A549 (cell line): ENCODE results near the gene SF3A2. TPM values are rescaled to one million over a fixed set of nuclear protein-coding genes. Genes with fewer than 3 reads are reported as not detected.

Source experiments
- ATAC-seq, 2 experiments: fragments of 200-7000 bp in 1 of 2; fragments of >200 bp in 1 of 2; cut with Nextera tagmentation in 1 of 2; cut with Tn5 transposase in 1 of 2; 3 replicates each; pipeline versions ENCODE4 v1.8.0 to v1.9.1; 2018 to 2020; ENCODE audit warnings: mild to moderate bottlenecking in 1 of 2, moderate library complexity in 1 of 2
- CTCF ChIA-PET: fragments of 300-600 bp; sonication (Branson Sonifier 250); formaldehyde crosslinking; extraction: SDS; loops from one replicate; lab custom pipeline; 2021; ENCODE audit warnings: antibody characterized with exemption, inconsistent platforms; lab: Yijun Ruan, JAX
- POLR2A ChIA-PET: fragments of 350-600 bp; formaldehyde crosslinking; extraction: SDS; loops from one replicate; lab custom pipeline; 2021; ENCODE audit warnings: antibody characterized with exemption, inconsistent platforms; lab: Yijun Ruan, JAX
- DNase-seq, 2 experiments: peaks; one replicate each; pipeline versions ENCODE4 v3.0.0 to v3.0.0-alpha.2; 2011 to 2016; ENCODE audit warnings: low read depth in 1 of 2, low spot score in 1 of 2
- FAIRE-seq: peaks from 2 replicates; lab custom pipeline; 2011; peaks lifted over from hg19 to GRCh38; lab: Jason Lieb, UNC
- H3K27ac ChIP-seq, 2 experiments: fragments of >200 bp; sonication (Bioruptor Twin); formaldehyde crosslinking; 3 replicates each; pipeline ENCODE4 v1.5.1; 2016 to 2017
- H3K4me1 ChIP-seq: fragments of >200 bp; sonication (Bioruptor Twin); formaldehyde crosslinking; 3 replicates; pipeline ENCODE4 v1.6.1; 2016
- H3K4me2 ChIP-seq: fragments of >200 bp; sonication (Bioruptor Twin); formaldehyde crosslinking; 3 replicates; pipeline ENCODE4 v1.6.1; 2016
- H3K4me3 ChIP-seq: fragments of >200 bp; sonication (Bioruptor Twin); formaldehyde crosslinking; 3 replicates; pipeline ENCODE4 v1.5.1; 2016
- H3K9me3 ChIP-seq: fragments of >200 bp; sonication (Bioruptor Twin); formaldehyde crosslinking; 3 replicates; pipeline ENCODE4 v1.6.1; 2016
- CBX8 ChIP-seq: fragments of 200-600 bp; sonication (generic); IDR thresholded peaks from 2 replicates; pipeline ENCODE4 v1.6.1; 2016
- CEBPB ChIP-seq, 2 experiments: fragments of >200 bp in 1 of 2; sonication (Bioruptor Twin) in 1 of 2; formaldehyde crosslinking in 1 of 2; IDR thresholded peaks; 2 replicates each; pipeline ENCODE4 v1.6.1; 2012 to 2016
- CHD2 ChIP-seq: fragments of 150-350 bp; IDR thresholded peaks from 2 replicates; pipeline ENCODE4 v1.6.1; 2014; ENCODE audit warnings: low read length; ENCODE audit not compliant: partially characterized antibody
- EHMT2 ChIP-seq: fragments of 200-600 bp; sonication (generic); IDR thresholded peaks from 2 replicates; pipeline ENCODE4 v1.6.1; 2016; ENCODE audit warnings: antibody characterized with exemption, low read depth, mild to moderate bottlenecking, moderate library complexity
- ELK1 ChIP-seq: fragments of 150-350 bp; IDR thresholded peaks from 2 replicates; pipeline ENCODE4 v1.6.1; 2014; ENCODE audit warnings: low read depth, mild to moderate bottlenecking, low read length
- ESRRA ChIP-seq: fragments of 150-350 bp; IDR thresholded peaks from 2 replicates; pipeline ENCODE4 v1.6.1; 2014; ENCODE audit warnings: mild to moderate bottlenecking, low read length, borderline replicate concordance
- FOSB ChIP-seq: fragments of 250-450 bp; sonication (Bioruptor Pico); IDR thresholded peaks from 2 replicates; pipeline ENCODE4 v1.5.0; 2020; ENCODE audit warnings: mild to moderate bottlenecking, moderate library complexity
- GATA3 ChIP-seq: IDR thresholded peaks from 2 replicates; pipeline ENCODE4 v1.6.1; 2012; ENCODE audit warnings: borderline replicate concordance
- HEYL ChIP-seq: fragments of 250-450 bp; sonication (Bioruptor Pico); IDR thresholded peaks from 2 replicates; pipeline ENCODE4 v1.8.0; 2021; ENCODE audit warnings: mild to moderate bottlenecking, moderate library complexity
- HMGXB4 ChIP-seq: fragments of 250-450 bp; sonication (Bioruptor Pico); IDR thresholded peaks from 2 replicates; pipeline ENCODE4 v1.5.0; 2021; ENCODE audit warnings: mild to moderate bottlenecking, moderate library complexity, borderline replicate concordance
- JUN ChIP-seq, 2 experiments: fragments of >200 bp; sonication (Bioruptor Twin); formaldehyde crosslinking; IDR thresholded peaks; 2 replicates in 1 of 2; 3 replicates in 1 of 2; pipeline ENCODE4 v1.6.1; 2016 to 2017
- KDM5A ChIP-seq: fragments of 200-600 bp; sonication (generic); IDR thresholded peaks from 2 replicates; pipeline ENCODE4 v1.6.1; 2016; ENCODE audit warnings: antibody characterized with exemption, mild to moderate bottlenecking
- MAFK ChIP-seq: fragments of 450-650 bp; IDR thresholded peaks from 2 replicates; pipeline ENCODE4 v1.6.1; 2014; ENCODE audit not compliant: partially characterized antibody
- NPAS2 ChIP-seq: fragments of 250-450 bp; sonication (Bioruptor Pico); IDR thresholded peaks from 2 replicates; pipeline ENCODE4 v1.8.0; 2022; ENCODE audit warnings: mild to moderate bottlenecking, moderate library complexity, borderline replicate concordance
- NR3C1 ChIP-seq: fragments of >200 bp; sonication (Bioruptor Twin); formaldehyde crosslinking; IDR thresholded peaks from 3 replicates; pipeline ENCODE4 v1.6.1; 2017
- POLR2A ChIP-seq: IDR thresholded peaks from 2 replicates; pipeline ENCODE4 v1.6.1; 2012; ENCODE audit warnings: mild to moderate bottlenecking, low read length
- POLR2AphosphoS2 ChIP-seq: conservative IDR thresholded peaks from 2 replicates; pipeline ENCODE4 v1.6.1; 2012; ENCODE audit warnings: low read length, improper control_type of control experiment, inconsistent platforms
- RAD21 ChIP-seq, 2 experiments: fragments of >200 bp in 1 of 2; sonication (Bioruptor Twin) in 1 of 2; formaldehyde crosslinking in 1 of 2; IDR thresholded peaks in 1 of 2; conservative IDR thresholded peaks in 1 of 2; 2 replicates in 1 of 2; 3 replicates in 1 of 2; pipeline ENCODE4 v1.6.1; 2012 to 2018; ENCODE audit warnings: inconsistent platforms in 1 of 2
- RFX5 ChIP-seq: fragments of 450-650 bp; IDR thresholded peaks from 2 replicates; pipeline ENCODE4 v1.7.1; 2014; ENCODE audit warnings: antibody characterized with exemption, mild to moderate bottlenecking, moderate library complexity
- RNF2 ChIP-seq: fragments of 200-600 bp; sonication (generic); IDR thresholded peaks from 2 replicates; pipeline ENCODE4 v1.6.1; 2016; ENCODE audit warnings: low read depth, mild to moderate bottlenecking, antibody characterized with exemption, moderate library complexity, borderline replicate concordance
- SMC3 ChIP-seq: fragments of >200 bp; sonication (Bioruptor Twin); formaldehyde crosslinking; IDR thresholded peaks from 3 replicates; pipeline ENCODE4 v1.6.1; 2018; ENCODE audit warnings: inconsistent platforms
- SREBF2 ChIP-seq: fragments of 450-650 bp; IDR thresholded peaks from 2 replicates; pipeline ENCODE4 v1.6.1; 2014; ENCODE audit warnings: mild to moderate bottlenecking, moderate library complexity
- TP53 ChIP-seq: fragments of 250-450 bp; sonication (Bioruptor Pico); IDR thresholded peaks from 2 replicates; pipeline ENCODE4 v1.5.0; 2021; ENCODE audit warnings: mild to moderate bottlenecking, moderate library complexity
- USF2 ChIP-seq: fragments of 450-650 bp; IDR thresholded peaks from 2 replicates; pipeline ENCODE4 v1.6.1; 2014; ENCODE audit warnings: antibody characterized with exemption
- ZSCAN20 ChIP-seq: fragments of 250-450 bp; sonication (Bioruptor Pico); IDR thresholded peaks from 2 replicates; pipeline ENCODE4 v1.8.0; 2022; ENCODE audit warnings: mild to moderate bottlenecking, moderate library complexity
- WGBS: methylation state at CpG from one replicate; pipeline ENCODE4 v1.1.6; 2017; ENCODE audit errors: missing lambda C conversion rate; 5-methylcytosine and 5-hydroxymethylcytosine counted together
- polyA plus RNA-seq, 4 experiments: library from polyadenylated mRNA; depleted of rRNA in 3 of 4; stranded (reverse); fragments of >200 nt; fragmentation: RNase III in 1 of 4; extraction: RNeasy Plus Mini Kit Qiagen cat#74134 plus additional on column Dnase treatment in 1 of 4; gene quantifications; 2 replicates in 3 of 4; 3 replicates in 1 of 4; pipeline ENCODE4 v1.2.3, GENCODE V29; 2011 to 2017
- TF ChIP-seq, protein P1 (sequence below): fragments of 200-600 bp; sonication (generic); IDR thresholded peaks from 2 replicates; pipeline ENCODE4 v1.6.1; 2016; ENCODE audit warnings: antibody characterized with exemption, mild to moderate bottlenecking, moderate library complexity
- TF ChIP-seq, protein P2 (sequence below): IDR thresholded peaks from 2 replicates; pipeline ENCODE4 v1.6.1; 2012; ENCODE audit warnings: low read depth, borderline replicate concordance

The SF3A2 gene
- polyA plus RNA-seq, 2 of the 4 experiments (the other 2 are of a cell fraction) = 11.9 to 68.2 TPM

DNA sequence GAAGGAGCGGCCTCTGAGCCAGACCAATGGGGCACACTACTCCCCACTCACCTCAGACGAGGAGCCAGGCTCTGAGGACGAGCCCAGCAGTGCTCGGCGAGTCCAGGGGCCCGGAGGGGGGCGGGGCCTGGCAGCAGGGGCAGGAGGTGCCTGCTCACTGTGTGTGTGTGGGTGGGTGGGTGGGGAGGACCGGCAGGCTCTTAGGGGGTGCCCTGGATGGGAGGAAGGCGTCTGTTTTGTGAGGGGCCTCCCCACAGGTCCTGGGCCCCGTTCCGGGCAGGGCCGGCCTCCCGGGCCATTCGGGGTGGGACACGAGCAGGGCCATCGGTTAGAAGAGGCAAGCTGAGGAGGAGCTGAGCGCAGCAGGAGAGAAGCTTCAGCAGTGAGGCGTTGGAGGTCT, 13.2 kb upstream of the SF3A2 start:
- H3K4me3 ChIP-seq = no peak overlapping the region
- 100% methylated on average over 6 of the region's 18 CpGs for WGBS
- H3K9me3 ChIP-seq = no peaks in the 10 kb centered on the region
- TF ChIP-seq CEBPB (IDR thresholded peaks at IDR 0.05) (no peak), ELK1 (no peak), CBX8 (no peak), SREBF2 (no peak), JUN (IDR thresholded peaks at IDR 0.05) (no peak), RFX5 (no peak), NR3C1 (no peak), ZSCAN20 (CRISPR knock-in tag) (no peak), USF2 (no peak)
- TF ChIP-seq, protein P1, sequence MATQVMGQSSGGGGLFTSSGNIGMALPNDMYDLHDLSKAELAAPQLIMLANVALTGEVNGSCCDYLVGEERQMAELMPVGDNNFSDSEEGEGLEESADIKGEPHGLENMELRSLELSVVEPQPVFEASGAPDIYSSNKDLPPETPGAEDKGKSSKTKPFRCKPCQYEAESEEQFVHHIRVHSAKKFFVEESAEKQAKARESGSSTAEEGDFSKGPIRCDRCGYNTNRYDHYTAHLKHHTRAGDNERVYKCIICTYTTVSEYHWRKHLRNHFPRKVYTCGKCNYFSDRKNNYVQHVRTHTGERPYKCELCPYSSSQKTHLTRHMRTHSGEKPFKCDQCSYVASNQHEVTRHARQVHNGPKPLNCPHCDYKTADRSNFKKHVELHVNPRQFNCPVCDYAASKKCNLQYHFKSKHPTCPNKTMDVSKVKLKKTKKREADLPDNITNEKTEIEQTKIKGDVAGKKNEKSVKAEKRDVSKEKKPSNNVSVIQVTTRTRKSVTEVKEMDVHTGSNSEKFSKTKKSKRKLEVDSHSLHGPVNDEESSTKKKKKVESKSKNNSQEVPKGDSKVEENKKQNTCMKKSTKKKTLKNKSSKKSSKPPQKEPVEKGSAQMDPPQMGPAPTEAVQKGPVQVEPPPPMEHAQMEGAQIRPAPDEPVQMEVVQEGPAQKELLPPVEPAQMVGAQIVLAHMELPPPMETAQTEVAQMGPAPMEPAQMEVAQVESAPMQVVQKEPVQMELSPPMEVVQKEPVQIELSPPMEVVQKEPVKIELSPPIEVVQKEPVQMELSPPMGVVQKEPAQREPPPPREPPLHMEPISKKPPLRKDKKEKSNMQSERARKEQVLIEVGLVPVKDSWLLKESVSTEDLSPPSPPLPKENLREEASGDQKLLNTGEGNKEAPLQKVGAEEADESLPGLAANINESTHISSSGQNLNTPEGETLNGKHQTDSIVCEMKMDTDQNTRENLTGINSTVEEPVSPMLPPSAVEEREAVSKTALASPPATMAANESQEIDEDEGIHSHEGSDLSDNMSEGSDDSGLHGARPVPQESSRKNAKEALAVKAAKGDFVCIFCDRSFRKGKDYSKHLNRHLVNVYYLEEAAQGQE = no peak
- H3K4me2 ChIP-seq = no peak overlapping the region
- ChIA-PET POLR2A (no interaction called here), CTCF (interaction anchor here (2.1 to 2.7 kb wide), 2 partner anchors 10 to 67 kb away, joined by 6 to 9 read pairs; no protein-coding TSS in a partner anchor)
- no peak for FAIRE-seq
- peaks cover 12% of the 10 kb centered on the region; the same call in 2 of the 3 replicates for H3K4me1 ChIP-seq
- no peak for DNase-seq
- no peak for ATAC-seq
- H3K27ac ChIP-seq = no peak overlapping the region

DNA sequence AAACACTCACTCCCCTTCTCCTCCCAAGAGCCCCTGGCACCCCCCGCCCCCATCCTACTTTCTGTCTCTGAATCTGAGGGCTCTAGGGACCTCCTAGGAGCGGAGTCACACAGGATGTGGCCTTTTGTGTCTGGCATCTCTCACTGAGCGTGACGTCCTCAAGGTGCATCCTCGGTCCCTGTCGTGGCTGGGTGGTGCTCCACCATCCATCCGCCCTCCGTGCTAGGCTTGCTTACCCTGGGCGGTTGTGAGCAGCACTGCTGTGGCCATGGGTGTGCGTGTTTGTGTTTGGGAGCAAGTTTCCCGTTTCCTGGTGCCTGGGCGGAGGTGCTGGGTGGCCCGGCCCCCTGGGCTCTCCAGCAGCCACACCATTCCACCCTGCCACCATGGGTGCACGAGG, 12.7 kb upstream of the SF3A2 start:
- H3K9me3 ChIP-seq = no peaks in the 10 kb centered on the region
- ChIA-PET POLR2A (no interaction called here), CTCF (no interaction called here)
- H3K27ac ChIP-seq = no peak overlapping the region
- H3K4me1 ChIP-seq = peaks cover 12% of the 10 kb centered on the region; the same call in 2 of the 3 replicates
- ATAC-seq = no peak
- WGBS = 82% methylated on average over 5 of the region's 14 CpGs
- H3K4me2 ChIP-seq = no peak overlapping the region
- H3K4me3 ChIP-seq = no peak overlapping the region
- TF ChIP-seq RNF2 (no peak), NPAS2 (CRISPR knock-in tag) (no peak), MAFK (no peak), TP53 (CRISPR knock-in tag) (no peak), USF2 (no peak), SMC3 (no peak), ESRRA (no peak), CHD2 (no peak), GATA3 (no peak), FOSB (CRISPR knock-in tag) (no peak), RAD21 (conservative IDR thresholded peaks at IDR 0.05 in 1 of 2, IDR thresholded peaks at IDR 0.05 in 1 of 2) (no peak), EHMT2 (no peak), HMGXB4 (no peak), POLR2A (no peak), ZSCAN20 (CRISPR knock-in tag) (no peak), POLR2AphosphoS2 (no peak), HEYL (CRISPR knock-in tag) (no peak), KDM5A (no peak)
- TF ChIP-seq, protein P2, sequence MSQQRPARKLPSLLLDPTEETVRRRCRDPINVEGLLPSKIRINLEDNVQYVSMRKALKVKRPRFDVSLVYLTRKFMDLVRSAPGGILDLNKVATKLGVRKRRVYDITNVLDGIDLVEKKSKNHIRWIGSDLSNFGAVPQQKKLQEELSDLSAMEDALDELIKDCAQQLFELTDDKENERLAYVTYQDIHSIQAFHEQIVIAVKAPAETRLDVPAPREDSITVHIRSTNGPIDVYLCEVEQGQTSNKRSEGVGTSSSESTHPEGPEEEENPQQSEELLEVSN = no peak
- no peak for DNase-seq
- FAIRE-seq = no peak
